A172 (cell line): Measurements from ENCODE around the gene ARHGEF6. TPM values are rescaled to one million over a fixed set of nuclear protein-coding genes. Genes with fewer than 3 reads are reported as not detected.

Experiments
- DNase-seq: peaks from one replicate; pipeline ENCODE4 v3.0.0-alpha.2; 2015; ENCODE audit warnings: low spot score
- total RNA-seq: library from RNA; depleted of rRNA; stranded (reverse); fragments of >200 nt; shearing (Covaris generic); gene quantifications from 2 replicates; pipeline ENCODE4 v1.2.3, GENCODE V29; 2014

The ARHGEF6 gene
- total RNA-seq, 1 experiment from 2014 or later = 5.2 TPM

GRCh38 chrX:136647677-136648360 lies 132.9 kb downstream of the ARHGEF6 start, which contains the start of gene CD40LG:
TSS of gene CD40LG (plus strand) at chrX:136648158. CDS start at chrX:136648249, 91 bp downstream.
- DNase-seq = no peak

- no peak for DNase-seq
Observed at GRCh38 chrX:136646602-136647239, 134.0 kb downstream of the ARHGEF6 start.

- DNase-seq = no peak
Observed at GRCh38 chrX:136643243-136643642, 137.5 kb downstream of the ARHGEF6 start.

GRCh38 chrX:136639506-136640176 lies 141.1 kb downstream of the ARHGEF6 start:
- no peak for DNase-seq

- DNase-seq = no peak
Observed at GRCh38 chrX:136636121-136636520, 144.6 kb downstream of the ARHGEF6 start.

GRCh38 chrX:136635235-136635634 lies 145.5 kb downstream of the ARHGEF6 start:
- no peak for DNase-seq

- no peak for DNase-seq
Observed at GRCh38 chrX:136630881-136631280, 149.9 kb downstream of the ARHGEF6 start.

- no peak for DNase-seq
Observed at GRCh38 chrX:136629084-136629750, 151.5 kb downstream of the ARHGEF6 start.

- DNase-seq = no peak
Observed at GRCh38 chrX:136627409-136627808, 153.3 kb downstream of the ARHGEF6 start.

- DNase-seq = no peak
Observed at GRCh38 chrX:136626891-136627290, 153.8 kb downstream of the ARHGEF6 start.

GRCh38 chrX:136626237-136626636 lies 154.5 kb downstream of the ARHGEF6 start:
- DNase-seq = no peak

- DNase-seq = no peak
Observed at GRCh38 chrX:136625246-136625645, 155.5 kb downstream of the ARHGEF6 start.

- DNase-seq = no peak
Observed at GRCh38 chrX:136623396-136623795, 157.3 kb downstream of the ARHGEF6 start.

- no peak for DNase-seq
Observed at GRCh38 chrX:136622568-136622967, 158.2 kb downstream of the ARHGEF6 start.

- DNase-seq = no peak
Observed at GRCh38 chrX:136620780-136621179, 160.0 kb downstream of the ARHGEF6 start.

GRCh38 chrX:136619899-136620505 lies 160.7 kb downstream of the ARHGEF6 start:
- no peak for DNase-seq

GRCh38 chrX:136616987-136617685 lies 163.6 kb downstream of the ARHGEF6 start:
- no peak for DNase-seq
